HCT116 (cell line): ENCODE data around the gene DRGX. TPM values are rescaled to one million over a fixed set of nuclear protein-coding genes. Genes with fewer than 3 reads are reported as not detected.

Source experiments
- ATAC-seq: fragments of 200-7000 bp; cut with Tn5 transposase; 2 replicates; pipeline ENCODE4 v1.9.1; 2020; ENCODE audit warnings: mild to moderate bottlenecking, moderate library complexity
- BruUV-seq: library from RNA; stranded (reverse); fragments of 400-500 nt; replicated peaks from 2 replicates; lab custom pipeline; 2021; lab: Mats Ljungman, UMichigan
- CTCF ChIA-PET: fragments of 300-600 bp; sonication (Branson Sonifier 250); formaldehyde crosslinking; loops from one replicate; lab custom pipeline; 2021; ENCODE audit warnings: antibody characterized with exemption; lab: Charles Lee
- POLR2A ChIA-PET: fragments of 300-600, 350-600 bp; sonication (Branson Sonifier 250); formaldehyde crosslinking; loops from one replicate; lab custom pipeline; 2021; ENCODE audit warnings: antibody characterized with exemption; lab: Charles Lee
- RAD21 ChIA-PET, 2 experiments: fragments of 300-600 bp; sonication (Branson Sonifier 250); formaldehyde crosslinking; loops; one replicate each; lab custom pipeline; 2023; ENCODE audit warnings: low total read pairs in 2 of 2; ENCODE audit not compliant: uncharacterized antibody in 2 of 2, unreplicated experiment in 2 of 2, low non-redundant PET in 1 of 2; lab: Charles Lee
- DNase-seq: peaks from one replicate; pipeline ENCODE4 v3.0.0-alpha.2; 2010; ENCODE audit warnings: low read depth, low spot score
- H2AFZ ChIP-seq: fragments of 200-600 bp; shearing (Covaris generic), sonication (generic); 2 replicates; pipeline ENCODE4 v1.6.1; 2017; ENCODE audit warnings: low read depth, mixed run types, mixed read lengths, antibody characterized with exemption, low read length; ENCODE audit not compliant: poor library complexity, severe bottlenecking
- H3K27ac ChIP-seq: 2 replicates; pipeline ENCODE4 v1.5.1; 2012; ENCODE audit warnings: low read depth, low read length
- H3K27me3 ChIP-seq: fragments of 200-600 bp; sonication (generic); 2 replicates; pipeline ENCODE4 v1.6.1; 2016; ENCODE audit warnings: mixed run types, low read length, mixed read lengths; ENCODE audit not compliant: insufficient read depth
- H3K36me3 ChIP-seq, 2 experiments: fragments of 200-500 bp in 1 of 2; fragments of 200-600 bp in 1 of 2; sonication (Bioruptor generic) in 1 of 2; sonication (generic) in 1 of 2; 2 replicates each; pipeline versions ENCODE4 v1.5.1 to v1.6.1; 2014 to 2016; ENCODE audit warnings: low read length in 2 of 2, inconsistent platforms in 1 of 2, mixed read lengths in 1 of 2, mixed run types in 1 of 2; ENCODE audit not compliant: insufficient read depth in 2 of 2, control insufficient read depth in 1 of 2
- H3K4me1 ChIP-seq, 2 experiments: fragments of 200-600 bp in 1 of 2; sonication (generic) in 1 of 2; 2 replicates each; pipeline versions ENCODE4 v1.5.1 to v1.6.1; 2012 to 2017; ENCODE audit warnings: low read length in 2 of 2, inconsistent platforms in 1 of 2, mild to moderate bottlenecking in 1 of 2, mixed read lengths in 1 of 2, mixed run types in 1 of 2, moderate library complexity in 1 of 2; ENCODE audit not compliant: insufficient read depth in 2 of 2, control insufficient read depth in 1 of 2
- H3K4me2 ChIP-seq: fragments of 200-600 bp; sonication (generic); 2 replicates; pipeline ENCODE4 v1.6.1; 2017; ENCODE audit warnings: mixed run types, low read length, mixed read lengths
- H3K4me3 ChIP-seq, 2 experiments: fragments of 200-600 bp in 1 of 2; sonication (generic) in 1 of 2; replicated peaks in 1 of 2; 2 replicates each; pipeline ENCODE4 v1.5.1; 2011 to 2016; ENCODE audit warnings: low read length in 2 of 2, control low read depth in 1 of 2, low read depth in 1 of 2, mild to moderate bottlenecking in 1 of 2, mixed read lengths in 1 of 2, mixed run types in 1 of 2
- H3K79me2 ChIP-seq: fragments of 200-600 bp; sonication (generic); 2 replicates; pipeline ENCODE4 v1.6.1; 2017; ENCODE audit warnings: mild to moderate bottlenecking, mixed run types, low read length, moderate library complexity, mixed read lengths; ENCODE audit not compliant: insufficient read depth
- H3K9ac ChIP-seq: fragments of 200-600 bp; sonication (generic); 2 replicates; pipeline ENCODE4 v1.6.1; 2016; ENCODE audit warnings: low read length, mixed read lengths
- H3K9me2 ChIP-seq: fragments of 200-600 bp; sonication (generic), shearing (Covaris generic); 2 replicates; pipeline ENCODE4 v1.6.1; 2017; ENCODE audit warnings: mixed run types, mild to moderate bottlenecking, moderate library complexity; ENCODE audit not compliant: insufficient read depth
- H3K9me3 ChIP-seq, 2 experiments: fragments of 200-500 bp in 1 of 2; fragments of 200-600 bp in 1 of 2; sonication (Bioruptor generic) in 1 of 2; sonication (generic) in 1 of 2; 2 replicates each; pipeline ENCODE4 v1.6.1; 2014 to 2017; ENCODE audit warnings: low read length in 2 of 2, mixed read lengths in 2 of 2, inconsistent platforms in 1 of 2, low read depth in 1 of 2, mild to moderate bottlenecking in 1 of 2, mixed run types in 1 of 2, moderate library complexity in 1 of 2; ENCODE audit not compliant: control insufficient read depth in 1 of 2, insufficient read depth in 1 of 2
- H4K20me1 ChIP-seq: fragments of 200-600 bp; sonication (generic), shearing (Covaris generic); 2 replicates; pipeline ENCODE4 v1.6.1; 2017; ENCODE audit warnings: mixed run types, mild to moderate bottlenecking, moderate library complexity; ENCODE audit not compliant: insufficient read depth
- CEBPB ChIP-seq: IDR thresholded peaks from 2 replicates; pipeline ENCODE4 v1.6.1; 2012; ENCODE audit warnings: low read depth
- ELF1 ChIP-seq: IDR thresholded peaks from 2 replicates; pipeline ENCODE4 v1.6.1; 2012; ENCODE audit warnings: low read depth, borderline replicate concordance
- EZH2 ChIP-seq: fragments of 200-600 bp; sonication (generic); IDR thresholded peaks from 2 replicates; pipeline ENCODE4 v1.6.1; 2017; ENCODE audit warnings: antibody characterized with exemption, mixed run types
- FOSL1 ChIP-seq: IDR thresholded peaks from 2 replicates; pipeline ENCODE4 v1.6.1; 2012; ENCODE audit warnings: low read depth
- JUND ChIP-seq: IDR thresholded peaks from 2 replicates; pipeline ENCODE4 v1.6.1; 2012
- POLR2AphosphoS5 ChIP-seq: IDR thresholded peaks from 2 replicates; pipeline ENCODE4 v1.6.1; 2011; ENCODE audit warnings: mild to moderate bottlenecking, low read depth, low read length, moderate library complexity
- SIN3A ChIP-seq: IDR thresholded peaks from 2 replicates; pipeline ENCODE4 v1.6.1; 2012; ENCODE audit warnings: low read depth
- SP1 ChIP-seq: IDR thresholded peaks from 2 replicates; pipeline ENCODE4 v1.6.1; 2012; ENCODE audit warnings: low read depth
- SRF ChIP-seq: IDR thresholded peaks from 2 replicates; pipeline ENCODE4 v1.6.1; 2012; ENCODE audit warnings: low read depth
- YY1 ChIP-seq: IDR thresholded peaks from 2 replicates; pipeline ENCODE4 v1.6.1; 2011; ENCODE audit warnings: low read length, low read depth, moderate library complexity, mild to moderate bottlenecking; ENCODE audit not compliant: insufficient replicate concordance; ENCODE audit errors: extremely low read depth
- ZFX ChIP-seq: fragments of 450-650 bp; IDR thresholded peaks from 2 replicates; pipeline ENCODE4 v1.6.1; 2017
- intact Hi-C: fragments of 100-400 bp; cut with micrococcal nuclease; formaldehyde crosslinking; loops from 2 replicates; pipeline ENCODE4 v1.10.0; 2022
- total RNA-seq: library from RNA; stranded (reverse); gene quantifications from one replicate; pipeline ENCODE4 v1.2.1, GENCODE V29; 2021; ENCODE audit not compliant: unreplicated experiment
- TF ChIP-seq, protein P1 (sequence below): IDR thresholded peaks from 2 replicates; pipeline ENCODE4 v1.6.1; 2012
- TF ChIP-seq, protein P2 (sequence below): IDR thresholded peaks from 2 replicates; pipeline ENCODE4 v1.6.1; 2012

The DRGX gene
- total RNA-seq, 1 experiment from 2014 or later = not detected

DNA sequence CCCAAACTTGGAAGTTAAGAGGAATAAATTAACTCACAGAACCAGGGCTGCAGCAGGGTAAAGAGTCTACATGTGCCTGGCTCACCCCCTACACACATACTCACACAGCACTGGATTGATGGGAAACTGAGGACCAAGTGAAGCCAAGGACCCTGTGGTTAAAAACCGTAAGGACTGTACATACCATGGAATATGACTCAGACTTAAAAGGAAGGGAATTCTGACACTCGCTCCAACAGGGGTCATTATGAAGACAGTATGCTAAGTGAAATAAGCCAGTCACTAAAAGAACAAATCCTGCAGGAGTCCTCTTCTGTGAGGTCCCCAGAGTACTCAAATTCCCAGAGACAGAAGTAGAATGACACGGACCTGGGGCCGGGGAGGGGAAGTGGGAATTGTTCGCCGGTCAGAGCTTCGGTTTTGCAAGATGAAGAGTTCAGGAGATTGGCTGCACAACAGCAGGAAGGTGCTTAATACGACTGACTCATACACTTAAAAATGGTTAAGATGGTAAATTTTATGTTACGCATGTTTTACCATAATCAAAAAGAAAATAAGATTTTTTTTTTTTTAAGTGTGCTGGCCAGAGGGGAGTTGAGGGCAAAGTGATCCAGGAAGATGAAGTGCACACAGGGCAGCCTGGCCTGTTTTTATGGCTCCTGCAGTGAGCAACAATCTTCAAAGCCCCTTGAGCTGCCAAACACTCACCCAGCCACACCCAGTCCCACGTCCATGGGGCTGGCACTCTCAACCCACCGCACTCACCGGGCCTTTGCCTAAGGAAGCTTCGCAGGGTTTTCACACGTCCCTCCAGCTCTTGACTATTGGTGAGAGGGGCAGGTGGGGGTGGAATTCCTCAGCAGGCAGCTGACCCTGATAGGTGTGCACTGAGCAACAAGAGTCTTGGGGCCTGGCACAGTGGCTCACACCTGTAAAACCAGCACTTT lies 26.4 kb downstream of the DRGX start (continued):
- no peak for TF ChIP-seq SRF
- TF ChIP-seq FOSL1 = no peak
- TF ChIP-seq, protein P1, sequence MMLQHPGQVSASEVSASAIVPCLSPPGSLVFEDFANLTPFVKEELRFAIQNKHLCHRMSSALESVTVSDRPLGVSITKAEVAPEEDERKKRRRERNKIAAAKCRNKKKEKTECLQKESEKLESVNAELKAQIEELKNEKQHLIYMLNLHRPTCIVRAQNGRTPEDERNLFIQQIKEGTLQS = no peak
- TF ChIP-seq YY1 = no peak
- no peak for TF ChIP-seq EZH2
- TF ChIP-seq, protein P2, sequence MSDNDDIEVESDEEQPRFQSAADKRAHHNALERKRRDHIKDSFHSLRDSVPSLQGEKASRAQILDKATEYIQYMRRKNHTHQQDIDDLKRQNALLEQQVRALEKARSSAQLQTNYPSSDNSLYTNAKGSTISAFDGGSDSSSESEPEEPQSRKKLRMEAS = no peak
- no peak for TF ChIP-seq POLR2AphosphoS5
- no peak for TF ChIP-seq ELF1
- TF ChIP-seq SIN3A = no peak
- no peak for TF ChIP-seq SP1

DNA sequence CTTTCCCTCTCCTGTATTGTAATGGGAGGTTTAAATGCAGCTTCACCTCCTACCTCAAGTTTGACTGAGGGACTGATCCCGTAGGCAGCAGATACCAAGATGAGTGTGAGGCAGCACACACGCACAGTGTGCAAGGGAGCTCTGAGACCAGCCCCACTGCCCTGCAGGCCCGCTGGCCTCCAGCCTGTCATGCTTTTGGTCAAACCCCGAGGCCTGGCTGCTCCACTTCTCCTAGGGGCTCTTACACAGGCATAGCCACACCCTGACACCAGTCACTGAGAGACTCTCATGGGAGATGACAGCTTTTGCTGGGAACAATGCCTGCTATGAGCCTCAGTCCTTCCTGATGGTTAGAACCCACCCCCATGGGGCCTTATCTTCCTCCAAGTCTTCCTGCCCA lies 27.6 kb downstream of the DRGX start:
- Histone ChIP-seq H3K27me3 (0 out of 2 replicates have a peak, but pooled peaks cover 11% of the 10 kb centered on the region), H3K9me3 (no peaks in the 10 kb centered on the region), H3K79me2 (no peaks in the 10 kb centered on the region), H2AFZ (no peak overlapping the region), H4K20me1 (no peaks in the 10 kb centered on the region), H3K4me1 (peaks cover 0 to 5% of the 10 kb centered on the region in 2 experiments; a peak in 2 of 4 replicates), H3K4me3 (no peak overlapping the region), H3K27ac (no peak overlapping the region), H3K9ac (no peak overlapping the region), H3K36me3 (no peaks in the 10 kb centered on the region), H3K9me2 (no peaks in the 10 kb centered on the region), H3K4me2 (no peak overlapping the region)
- TF ChIP-seq ELF1 (no peak), SRF (no peak), ZFX (no peak), JUND (no peak), CEBPB (no peak)
- TF ChIP-seq, protein P1 = no peak
- intact Hi-C loops = no loop called here
- DNase-seq (no peak), ATAC-seq (no peak)
- no TSS peak for BruUV-seq
- ChIA-PET CTCF (no interaction called here), POLR2A (no interaction called here), RAD21 (no interaction called here)
